Kidney tubule cell (primary cell): ENCODE data around the gene PSMD9.
A peak's percentile ranks its signal among the peaks of the same experiment; 100 is the strongest.

ENCODE experiments used
- DNase-seq: peaks from one replicate; pipeline ENCODE4 v3.0.0-alpha.2; 2018; ENCODE audit warnings: low spot score

PSMD9 gene

GRCh38 chr12:121955258-121956237 lies 67.0 kb downstream of the PSMD9 start:
- DNase-seq = peak; percentile 9

- no peak for DNase-seq
These were observed 69.4 kb downstream of the PSMD9 start for GRCh38 chr12:121957861-121958515.

DNA sequence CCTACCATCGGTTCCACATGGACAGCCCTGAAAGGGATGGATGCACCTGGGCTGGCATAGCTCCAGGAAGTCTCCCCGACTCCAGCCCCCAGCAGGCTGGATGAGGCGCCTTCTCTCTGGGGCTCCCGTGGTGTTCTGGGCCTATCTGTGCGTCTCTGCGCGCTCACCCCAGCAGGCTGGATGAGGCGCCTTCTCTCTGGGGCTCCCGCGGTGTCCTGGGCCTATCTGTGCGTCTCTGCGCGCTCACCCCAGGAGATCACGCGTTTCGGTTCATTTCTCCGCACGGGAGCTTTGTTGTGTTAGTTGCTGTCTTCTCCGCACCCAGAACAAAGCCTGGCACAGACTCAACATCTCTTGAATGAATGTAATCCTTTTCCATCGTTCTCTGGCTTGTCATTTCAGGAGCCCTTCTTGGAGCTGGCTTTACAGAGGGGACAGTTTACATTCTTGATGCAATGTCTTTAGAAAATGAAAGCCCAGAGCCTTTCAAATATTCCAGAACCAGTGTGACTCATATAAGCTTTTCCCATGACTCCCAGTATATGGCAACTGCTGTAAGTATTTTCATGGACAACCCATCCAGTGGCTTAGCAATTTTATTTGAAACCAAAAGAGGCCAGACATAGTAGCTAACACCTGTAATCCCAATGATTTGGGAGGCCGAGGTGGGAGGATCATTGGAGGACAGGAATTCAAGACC lies 70.1 kb downstream of the PSMD9 start:
- no peak for DNase-seq

GRCh38 chr12:121960541-121960940 lies 72.0 kb downstream of the PSMD9 start:
- DNase-seq = no peak

DNA sequence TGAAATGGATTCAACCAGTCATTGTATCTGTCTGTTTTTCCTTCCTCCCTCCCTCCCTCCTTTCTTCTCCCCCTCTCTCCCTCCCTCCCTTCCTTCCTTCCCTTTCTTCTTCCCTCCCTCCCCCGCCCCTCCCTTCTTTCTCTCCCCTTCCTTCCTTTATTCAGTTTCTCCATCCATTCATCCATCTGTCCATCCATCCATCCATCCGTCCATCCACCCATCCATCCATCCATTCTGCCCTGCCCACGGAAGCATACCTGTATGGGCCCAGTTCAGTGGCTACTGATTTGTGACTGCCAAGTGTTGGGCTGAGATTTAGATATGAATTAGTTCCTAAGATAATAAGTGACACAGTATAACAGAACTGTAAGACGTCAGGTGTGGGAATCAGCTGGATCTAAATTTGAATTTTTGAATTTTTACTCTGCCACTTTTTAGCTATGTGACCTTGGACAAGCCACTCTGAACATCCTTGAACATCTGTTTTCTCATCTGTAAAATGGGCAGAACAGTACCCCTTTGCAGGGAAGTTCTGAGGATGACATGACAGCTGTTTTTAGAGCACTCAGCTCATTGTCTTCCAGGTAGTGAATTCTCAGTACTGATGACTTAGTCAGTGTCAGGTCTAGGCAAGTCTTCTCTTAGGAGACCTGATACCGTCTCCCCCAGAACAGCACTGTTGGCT lies 72.7 kb downstream of the PSMD9 start:
- DNase-seq = no peak

GRCh38 chr12:121963341-121964018 lies 74.9 kb downstream of the PSMD9 start:
- no peak for DNase-seq

DNA sequence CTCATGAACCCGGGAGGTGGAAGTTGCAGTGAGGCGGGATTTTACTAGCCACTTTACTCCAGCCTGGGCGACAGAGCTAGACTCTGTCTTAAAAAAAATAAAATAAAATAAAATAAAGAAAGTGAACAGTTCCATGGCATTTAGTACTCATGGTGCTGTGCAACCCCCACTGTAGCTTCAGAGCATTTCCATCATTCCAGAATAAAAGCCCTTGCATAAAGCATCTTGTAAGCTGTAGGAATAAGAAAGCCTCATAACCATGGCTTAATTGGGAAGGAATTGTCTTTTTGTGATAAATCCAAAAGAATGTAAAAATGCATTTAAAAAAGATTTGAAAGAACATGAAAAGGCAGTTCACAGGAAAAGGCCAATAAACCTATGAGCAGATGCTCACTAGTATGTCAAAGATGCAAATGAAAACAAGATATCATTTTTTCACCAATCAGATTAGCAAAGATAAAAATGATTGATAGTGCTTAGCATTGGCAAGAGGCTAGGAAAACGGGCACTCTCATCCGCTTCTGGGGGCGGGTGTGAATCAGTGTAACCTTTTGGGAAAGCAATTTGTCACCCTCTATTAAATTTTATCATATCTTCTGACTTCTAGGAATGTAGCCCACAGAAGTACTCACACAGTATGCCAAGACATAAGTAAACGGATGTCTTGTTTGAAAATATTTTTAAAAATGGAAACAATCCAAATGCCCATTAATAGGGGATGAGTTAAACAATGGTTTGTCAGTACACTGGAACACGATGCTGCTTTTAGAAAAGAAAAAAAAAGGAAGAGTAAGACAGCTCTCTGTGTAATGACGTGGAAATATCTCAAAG lies 76.4 kb downstream of the PSMD9 start:
- peak; percentile 42 for DNase-seq

DNA sequence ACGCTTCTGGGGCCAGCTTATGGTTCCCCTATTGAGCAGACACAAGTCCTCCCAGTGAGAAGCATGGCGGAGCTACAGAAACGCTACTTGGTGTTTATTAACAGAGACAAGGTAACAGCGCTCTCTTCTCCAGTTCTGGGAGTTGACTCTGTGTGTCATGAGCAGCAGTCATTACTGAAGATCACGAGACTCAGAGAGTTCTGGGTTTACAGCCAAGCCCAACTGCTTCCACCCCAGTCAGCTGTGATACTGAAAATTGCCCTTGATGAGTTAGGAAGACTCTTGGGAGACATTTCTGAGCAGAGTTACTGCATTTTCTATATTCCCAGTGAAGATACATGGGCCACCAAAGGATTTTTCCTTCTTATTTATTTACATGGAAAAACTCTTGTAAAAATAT lies 78.4 kb downstream of the PSMD9 start:
- DNase-seq = no peak
